ENCODE results near the gene PRRC2A.

DNA sequence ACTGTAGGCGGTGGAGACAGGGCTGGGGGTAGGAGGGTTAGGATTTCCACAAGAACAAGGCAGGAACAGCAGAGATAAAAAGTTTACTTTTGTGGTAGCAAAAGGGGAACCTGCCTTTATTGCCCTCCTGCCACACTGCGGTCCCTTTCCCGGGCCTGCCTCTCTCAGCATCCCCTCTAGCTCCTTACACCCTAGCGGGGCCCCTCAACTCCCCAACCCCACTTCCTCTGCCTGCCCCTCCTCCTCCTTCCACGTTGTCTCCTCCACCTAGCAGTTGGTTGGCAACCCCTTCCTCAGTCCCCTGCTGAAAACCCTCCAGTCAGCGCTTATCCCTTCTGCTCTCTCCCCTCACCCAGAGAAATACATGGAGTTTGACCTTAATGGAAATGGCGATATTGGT is 4.8 kb upstream of the PRRC2A start:
- TF ChIP-seq POLR2AphosphoS5 (IDR thresholded peaks at IDR 0.05) (no peak), CTCF (IDR thresholded peaks at IDR 0.05) (no peak)

Data from esophagus muscularis mucosa (tissue), 3 donors.